GM18505 (cell line): ENCODE measurements around the gene ACTL10.

Source experiments
- ATAC-seq: cut with Tn5 transposase; IDR thresholded peaks from one replicate; pipeline ENCODE4 v1.9.1; 2021; ENCODE audit not compliant: unreplicated experiment
- POLR2A ChIP-seq: IDR thresholded peaks from 4 replicates; pipeline ENCODE4 v1.6.1; 2011; ENCODE audit warnings: borderline replicate concordance; ENCODE audit not compliant: insufficient read depth, insufficient read length; ENCODE audit errors: extremely low read depth

ACTL10 gene

GRCh38 chr20:33653218-33653899 lies 13.4 kb upstream of the ACTL10 start:
- ATAC-seq = no peak
- TF ChIP-seq POLR2A = no peak

GRCh38 chr20:33653900-33654596 lies 12.7 kb upstream of the ACTL10 start:
- no peak for ATAC-seq

GRCh38 chr20:33654680-33655161 lies 12.0 kb upstream of the ACTL10 start:
- ATAC-seq = no peak
- TF ChIP-seq POLR2A = no peak

More at GRCh38 chr20:33653900-33654596, 12.7 kb upstream of the ACTL10 start:
- TF ChIP-seq POLR2A = no peak

GRCh38 chr20:33655164-33655563 lies 11.6 kb upstream of the ACTL10 start:
- ATAC-seq = no peak
- TF ChIP-seq POLR2A = no peak

GRCh38 chr20:33656010-33656782 lies 10.5 kb upstream of the ACTL10 start:
- ATAC-seq = no peak
- TF ChIP-seq POLR2A = no peak

GRCh38 chr20:33656783-33657703 lies 9.7 kb upstream of the ACTL10 start:
- ATAC-seq = no peak
- no peak for TF ChIP-seq POLR2A

- ATAC-seq = no peak
- TF ChIP-seq POLR2A = no peak
These were observed 9.0 kb upstream of the ACTL10 start for GRCh38 chr20:33657704-33658095.

GRCh38 chr20:33658510-33658909 lies 8.2 kb upstream of the ACTL10 start:
- TF ChIP-seq POLR2A = no peak
- no peak for ATAC-seq

- TF ChIP-seq POLR2A = no peak
- ATAC-seq = no peak
These were observed 7.8 kb upstream of the ACTL10 start for GRCh38 chr20:33658929-33659328.

- no peak for ATAC-seq
- TF ChIP-seq POLR2A = no peak
These were observed 7.3 kb upstream of the ACTL10 start for GRCh38 chr20:33659341-33660034.

- no peak for TF ChIP-seq POLR2A
- no peak for ATAC-seq
These were observed 6.6 kb upstream of the ACTL10 start for GRCh38 chr20:33660035-33660684.

- no peak for ATAC-seq
- no peak for TF ChIP-seq POLR2A
These were observed 6.1 kb upstream of the ACTL10 start for GRCh38 chr20:33660685-33661058.
